ENCODE data around the gene TTC12. TPM values are rescaled to one million over a fixed set of nuclear protein-coding genes. Genes with fewer than 3 reads are reported as not detected.

The TTC12 gene
- total RNA-seq, 1 donor from 2014 or later = 17.6 TPM

- Histone ChIP-seq H3K27me3 (ENCODE audit: low read depth) (no peaks in the 10 kb centered on the region), H3K27ac (no peak overlapping the region), H3K36me3 (no peaks in the 10 kb centered on the region), H3K9me3 (no peaks in the 10 kb centered on the region), H3K4me3 (no peak overlapping the region), H3K4me1 (no peaks in the 10 kb centered on the region)
- intact Hi-C loops (cut with DNase I) = no loop called here
- ATAC-seq (no peak), DNase-seq (no peak)
- TF ChIP-seq, protein P1, sequence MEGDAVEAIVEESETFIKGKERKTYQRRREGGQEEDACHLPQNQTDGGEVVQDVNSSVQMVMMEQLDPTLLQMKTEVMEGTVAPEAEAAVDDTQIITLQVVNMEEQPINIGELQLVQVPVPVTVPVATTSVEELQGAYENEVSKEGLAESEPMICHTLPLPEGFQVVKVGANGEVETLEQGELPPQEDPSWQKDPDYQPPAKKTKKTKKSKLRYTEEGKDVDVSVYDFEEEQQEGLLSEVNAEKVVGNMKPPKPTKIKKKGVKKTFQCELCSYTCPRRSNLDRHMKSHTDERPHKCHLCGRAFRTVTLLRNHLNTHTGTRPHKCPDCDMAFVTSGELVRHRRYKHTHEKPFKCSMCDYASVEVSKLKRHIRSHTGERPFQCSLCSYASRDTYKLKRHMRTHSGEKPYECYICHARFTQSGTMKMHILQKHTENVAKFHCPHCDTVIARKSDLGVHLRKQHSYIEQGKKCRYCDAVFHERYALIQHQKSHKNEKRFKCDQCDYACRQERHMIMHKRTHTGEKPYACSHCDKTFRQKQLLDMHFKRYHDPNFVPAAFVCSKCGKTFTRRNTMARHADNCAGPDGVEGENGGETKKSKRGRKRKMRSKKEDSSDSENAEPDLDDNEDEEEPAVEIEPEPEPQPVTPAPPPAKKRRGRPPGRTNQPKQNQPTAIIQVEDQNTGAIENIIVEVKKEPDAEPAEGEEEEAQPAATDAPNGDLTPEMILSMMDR (IDR thresholded peaks at IDR 0.05) = no peak
Observed at GRCh38 chr11:113270080-113270479, 44.3 kb upstream of the TTC12 start.

DNA sequence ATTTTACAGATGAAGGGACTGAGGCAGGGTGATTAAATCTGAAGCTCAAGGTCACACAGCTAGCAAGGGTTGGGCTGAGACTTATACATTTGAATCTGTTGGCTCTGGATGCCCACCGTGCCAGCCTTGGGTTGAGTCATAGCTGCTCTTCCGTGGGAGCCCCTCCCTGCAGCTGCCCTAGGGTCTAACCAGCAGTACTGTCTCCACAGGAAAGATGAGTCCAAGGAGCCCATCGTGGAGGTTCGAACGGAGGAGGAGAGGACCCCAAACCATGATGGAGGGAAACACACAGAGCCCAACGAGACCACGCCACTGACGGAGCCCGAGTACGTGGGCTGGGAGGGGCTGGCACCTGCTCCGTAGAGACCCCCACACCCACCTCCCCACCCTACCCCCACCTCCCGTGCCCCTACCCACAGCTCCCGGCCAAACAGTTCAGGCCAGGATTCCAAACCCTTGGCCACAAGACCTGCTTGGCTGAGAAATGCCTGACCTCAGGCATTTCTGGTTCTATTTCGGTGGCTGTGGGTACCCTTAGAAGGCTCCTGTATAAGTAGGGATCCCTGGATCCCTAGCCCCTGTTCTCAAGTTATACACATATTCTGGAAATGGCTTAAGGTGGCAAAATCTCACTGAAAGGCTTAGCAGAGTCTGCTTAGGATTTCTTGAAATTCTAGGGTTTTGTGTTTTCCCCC, 42.7 kb upstream of the TTC12 start:
- Histone ChIP-seq H3K4me1 (no peaks in the 10 kb centered on the region), H3K27ac (no peak overlapping the region), H3K4me3 (no peak overlapping the region), H3K9me3 (no peaks in the 10 kb centered on the region), H3K36me3 (no peaks in the 10 kb centered on the region), H3K27me3 (ENCODE audit: low read depth) (no peaks in the 10 kb centered on the region)
- no peak for DNase-seq
- TF ChIP-seq, protein P1 (IDR thresholded peaks at IDR 0.05) = no peak
- ATAC-seq = no peak
- intact Hi-C loops (cut with DNase I) = no loop called here

DNA sequence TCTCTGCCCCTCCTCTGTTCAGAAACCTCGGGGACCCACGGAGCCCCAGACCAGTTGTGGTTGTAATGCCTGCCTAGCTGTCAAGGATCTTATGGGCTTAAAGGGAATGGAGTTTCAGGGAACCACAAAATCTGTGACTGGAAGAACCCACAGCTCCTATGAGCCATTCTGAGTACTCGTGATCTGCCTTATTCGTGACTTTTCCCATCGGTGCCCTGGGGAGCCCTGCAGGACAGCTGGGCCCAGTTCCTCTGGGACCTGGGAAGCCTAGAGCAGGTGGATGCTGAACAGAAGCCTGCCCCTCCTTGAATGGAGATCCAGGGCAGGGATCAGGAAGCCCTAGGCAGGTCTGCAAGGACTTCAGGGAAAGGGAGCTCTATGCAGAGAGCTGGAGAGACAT, 42.1 kb upstream of the TTC12 start:
- Histone ChIP-seq H3K36me3 (no peaks in the 10 kb centered on the region), H3K4me1 (no peaks in the 10 kb centered on the region), H3K9me3 (no peaks in the 10 kb centered on the region), H3K27ac (no peak overlapping the region), H3K27me3 (ENCODE audit: low read depth) (no peaks in the 10 kb centered on the region), H3K4me3 (no peak overlapping the region)
- no peak for DNase-seq
- intact Hi-C loops (cut with DNase I) = no loop called here
- TF ChIP-seq, protein P1 (IDR thresholded peaks at IDR 0.05) = no peak
- ATAC-seq = no peak

DNA sequence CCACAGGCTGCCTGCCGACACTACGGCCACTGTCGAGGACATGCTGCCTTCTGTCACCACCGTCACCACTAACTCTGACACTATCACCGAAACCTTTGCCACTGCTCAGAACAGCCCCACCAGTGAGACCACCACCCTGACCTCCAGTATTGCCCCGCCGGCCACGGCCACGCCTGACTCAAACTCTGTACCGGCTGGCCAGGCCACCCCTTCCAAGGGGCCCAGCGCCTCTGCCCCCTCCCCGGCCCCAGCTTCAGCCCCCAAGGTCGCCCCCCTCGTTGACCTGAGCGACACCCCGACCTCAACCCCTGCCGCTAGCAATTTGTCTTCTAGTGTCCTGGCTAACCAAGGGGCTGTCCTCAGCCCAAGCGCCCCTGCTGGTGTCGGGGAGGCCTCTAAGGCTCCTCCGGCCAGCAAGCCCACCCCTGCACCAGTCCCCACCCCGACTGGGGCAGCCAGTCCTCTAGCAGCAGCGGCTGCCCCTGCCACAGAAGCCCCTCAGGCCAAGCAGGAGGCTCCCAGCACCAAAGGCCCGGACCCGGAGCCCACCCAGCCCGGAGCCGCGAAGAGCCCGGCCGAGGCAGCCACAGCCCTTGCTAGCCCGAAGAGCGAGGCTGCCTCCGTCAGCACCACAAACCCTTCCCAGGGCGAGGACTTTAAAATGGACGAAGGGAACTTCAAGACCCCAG, 41.3 kb upstream of the TTC12 start:
- H3K4me1 ChIP-seq = no peaks in the 10 kb centered on the region
- no peak for DNase-seq
- intact Hi-C loops (cut with DNase I) = no loop called here
- H3K27me3 ChIP-seq (ENCODE audit: low read depth) = no peaks in the 10 kb centered on the region
- H3K9me3 ChIP-seq = no peaks in the 10 kb centered on the region
- TF ChIP-seq, protein P1 (IDR thresholded peaks at IDR 0.05) = no peak
- no peak for ATAC-seq
- no peak overlapping the region for H3K4me3 ChIP-seq
- H3K27ac ChIP-seq = no peak overlapping the region
- H3K36me3 ChIP-seq = no peaks in the 10 kb centered on the region

- no peaks in the 10 kb centered on the region for H3K27me3 ChIP-seq (ENCODE audit: low read depth)
- H3K9me3 ChIP-seq = no peaks in the 10 kb centered on the region
- H3K4me1 ChIP-seq = no peaks in the 10 kb centered on the region
- H3K36me3 ChIP-seq = no peaks in the 10 kb centered on the region
- TF ChIP-seq, protein P1 (IDR thresholded peaks at IDR 0.05) = no peak
- no peak overlapping the region for H3K27ac ChIP-seq
- ATAC-seq (no peak), DNase-seq (no peak)
- no peak overlapping the region for H3K4me3 ChIP-seq
- intact Hi-C loops (cut with DNase I) = no loop called here
Observed at GRCh38 chr11:113273720-113274119, 40.7 kb upstream of the TTC12 start.

All from lower lobe of right lung (tissue), 2 donors.